GM18951 (cell line): Measurements from ENCODE around the gene ATP13A2.

Source experiments
- POLR2A ChIP-seq: IDR thresholded peaks from 4 replicates; pipeline ENCODE4 v1.6.1; 2011; ENCODE audit warnings: mild to moderate bottlenecking; ENCODE audit not compliant: insufficient read length, insufficient read depth; ENCODE audit errors: extremely low read depth
- in situ Hi-C: fragments of 300-500 bp; cut with MboI; formaldehyde crosslinking; loops from one replicate; pipeline ENCODE4 v1.12.0; 2022; ENCODE audit warnings: low sequenced_read_pairs, mixed read lengths, inconsistent platforms; ENCODE audit not compliant: unreplicated experiment

The ATP13A2 gene

GRCh38 chr1:17005365-17005740, 6.4 kb downstream of the ATP13A2 start:
- TF ChIP-seq POLR2A = no peak
- in situ Hi-C loops = no loop called here

- no peak for TF ChIP-seq POLR2A
- in situ Hi-C loops = no loop called here
Measured at GRCh38 chr1:17004466-17005364, 7.0 kb downstream of the ATP13A2 start.

GRCh38 chr1:17002524-17002902, 9.2 kb downstream of the ATP13A2 start:
- in situ Hi-C loops = no loop called here

GRCh38 chr1:17001760-17002523, 9.8 kb downstream of the ATP13A2 start:
- TF ChIP-seq POLR2A = no peak
- in situ Hi-C loops = no loop called here

More at GRCh38 chr1:17002524-17002902, 9.2 kb downstream of the ATP13A2 start:
- no peak for TF ChIP-seq POLR2A

GRCh38 chr1:16999863-17000262, 11.9 kb downstream of the ATP13A2 start:
- in situ Hi-C loops = no loop called here
- TF ChIP-seq POLR2A = no peak

GRCh38 chr1:16998589-16998988, 13.1 kb downstream of the ATP13A2 start:
- in situ Hi-C loops = no loop called here
- no peak for TF ChIP-seq POLR2A

- in situ Hi-C loops = no loop called here
- no peak for TF ChIP-seq POLR2A
Measured at GRCh38 chr1:16996845-16997244, 14.9 kb downstream of the ATP13A2 start.

GRCh38 chr1:16993521-16994038, 18.1 kb downstream of the ATP13A2 start:
- in situ Hi-C loops = no loop called here
- no peak for TF ChIP-seq POLR2A

GRCh38 chr1:16992675-16993074, 19.1 kb downstream of the ATP13A2 start:
- TF ChIP-seq POLR2A = no peak
- in situ Hi-C loops = no loop called here

- TF ChIP-seq POLR2A = no peak
- in situ Hi-C loops = no loop called here
Measured at GRCh38 chr1:16992102-16992501, 19.6 kb downstream of the ATP13A2 start.

GRCh38 chr1:16991571-16991970, 20.2 kb downstream of the ATP13A2 start:
- no peak for TF ChIP-seq POLR2A
- in situ Hi-C loops = no loop called here

- in situ Hi-C loops = no loop called here
- no peak for TF ChIP-seq POLR2A
Measured at GRCh38 chr1:16989676-16990391, 21.9 kb downstream of the ATP13A2 start.

- in situ Hi-C loops = no loop called here
- no peak for TF ChIP-seq POLR2A
Measured at GRCh38 chr1:16988210-16988609, 23.5 kb downstream of the ATP13A2 start.
